Activated T-cell treated with anti-CD3 and anti-CD28 coated beads, Interleukin-2, amount 50 U/mL, for 48 hours (primary cell): ENCODE measurements around the gene AMFR.

Experiments used
- DNase-seq, 2 experiments: peaks; one replicate each; pipeline ENCODE4 v3.0.0-alpha.2; 2020

AMFR gene

GRCh38 chr16:56360117-56361008 lies 65.0 kb downstream of the AMFR start:
- DNase-seq, result peak; percentile 13 to 17

GRCh38 chr16:56357765-56358322 lies 67.5 kb downstream of the AMFR start:
- peak; percentile 17 to 19 for DNase-seq

GRCh38 chr16:56357241-56357764 lies 68.0 kb downstream of the AMFR start:
- DNase-seq, result peak; percentile 30 to 33

DNA sequence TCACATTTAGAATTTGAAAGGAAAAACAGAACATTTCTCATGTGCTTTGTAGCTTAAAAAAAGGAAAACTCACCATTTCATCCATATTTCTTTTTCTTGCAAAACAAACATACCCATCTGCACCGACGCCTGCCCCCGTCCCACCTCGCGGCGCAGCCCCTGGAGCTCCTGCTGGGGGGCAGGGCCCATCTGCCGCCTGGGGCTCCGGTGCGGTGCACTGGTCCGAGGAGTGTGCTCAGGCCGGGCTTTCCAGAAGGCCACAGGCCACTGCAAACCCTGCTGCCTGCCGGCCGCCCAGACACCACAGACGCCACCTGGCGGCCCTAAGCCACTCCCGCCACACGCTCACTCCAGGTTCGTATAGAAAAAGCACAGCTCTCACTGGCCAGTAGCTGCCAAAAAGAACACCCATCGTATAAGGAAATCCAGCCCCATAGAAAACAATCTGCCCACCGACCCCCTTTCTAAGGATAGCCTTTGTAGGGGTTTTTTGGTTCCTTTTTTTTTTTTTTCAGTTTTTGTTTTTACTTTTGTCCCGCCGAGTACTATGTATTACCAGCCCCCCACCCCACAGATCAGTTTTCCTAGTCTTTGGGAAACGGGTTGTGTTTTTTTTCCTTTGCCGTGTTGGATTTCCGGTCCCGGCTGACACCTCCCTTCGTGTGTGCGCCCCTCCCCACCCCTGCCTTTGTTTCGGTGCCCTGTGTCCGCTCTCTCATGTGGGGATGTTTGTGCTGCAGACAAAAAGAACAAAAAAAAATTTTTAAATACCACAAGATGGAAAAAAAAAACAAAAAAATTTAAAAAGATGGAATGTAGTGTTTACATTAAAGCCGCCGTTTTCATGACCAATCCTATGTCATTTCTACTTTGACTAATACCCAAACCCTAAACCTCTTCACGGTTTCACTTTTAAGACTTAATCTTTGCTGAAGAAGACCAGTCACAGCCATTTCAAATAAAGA lies 68.8 kb downstream of the AMFR start:
- DNase-seq, result peak; percentile 66 to 75

- DNase-seq, result peak in 1 of 2 experiments; percentile 11
Observed at GRCh38 chr16:56355786-56356275, 69.5 kb downstream of the AMFR start.

GRCh38 chr16:56355221-56355620 lies 70.1 kb downstream of the AMFR start:
- DNase-seq, result peak in 1 of 2 experiments; percentile 13

- peak in 1 of 2 experiments; percentile 13 for DNase-seq
Observed at GRCh38 chr16:56354746-56355145, 70.6 kb downstream of the AMFR start.

- peak in 1 of 2 experiments; percentile 15 for DNase-seq
Observed at GRCh38 chr16:56354016-56354415, 71.3 kb downstream of the AMFR start.

GRCh38 chr16:56353054-56353921 lies 72.1 kb downstream of the AMFR start:
- DNase-seq, result no peak

- no peak for DNase-seq
Observed at GRCh38 chr16:56352351-56353053, 72.8 kb downstream of the AMFR start.

- DNase-seq, result no peak
Observed at GRCh38 chr16:56351481-56351880, 73.9 kb downstream of the AMFR start.

DNA sequence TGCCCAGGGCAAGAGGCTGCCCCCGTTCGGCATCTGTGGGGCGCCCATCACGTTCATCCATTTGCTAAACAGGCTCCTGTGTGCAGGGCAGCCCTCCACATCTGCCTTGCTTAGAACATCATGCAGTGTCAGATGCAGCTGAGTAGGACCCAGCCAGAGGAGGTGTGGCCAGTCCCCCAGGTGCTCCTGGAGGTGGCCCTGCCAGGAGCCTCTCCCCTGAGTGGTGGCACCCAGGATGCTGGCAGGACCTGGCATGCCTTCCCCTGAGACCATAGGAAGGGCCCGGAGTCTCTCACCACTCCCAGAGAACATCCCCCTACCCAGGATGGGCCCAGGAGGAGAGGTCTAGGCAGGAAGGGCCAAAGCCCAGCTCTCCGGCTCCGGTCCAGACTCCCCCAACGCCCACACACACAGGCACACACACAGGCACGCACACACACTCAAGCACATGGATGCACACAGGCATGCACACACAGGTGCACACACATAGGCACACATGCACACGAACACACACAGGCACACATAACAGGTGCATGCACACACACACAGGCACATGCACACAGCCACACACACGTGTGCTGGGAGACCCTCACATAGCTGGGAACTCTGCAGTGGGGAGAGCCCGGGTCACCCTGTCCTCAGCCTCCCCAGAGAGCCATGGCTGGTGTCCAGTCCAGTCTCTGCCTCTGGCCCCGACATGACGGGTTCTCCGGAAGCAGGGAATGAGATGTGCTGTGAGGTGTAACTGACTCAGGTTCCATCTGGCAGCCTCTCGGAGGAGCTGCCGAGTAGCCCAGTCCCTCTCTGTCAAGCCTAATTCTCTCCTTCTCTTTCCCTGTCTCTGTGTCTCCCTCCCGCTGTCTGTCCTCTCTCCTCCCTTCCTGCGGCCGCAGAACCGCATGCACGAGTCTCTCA lies 74.6 kb downstream of the AMFR start:
- no peak for DNase-seq

- no peak for DNase-seq
Observed at GRCh38 chr16:56349711-56350161, 75.6 kb downstream of the AMFR start.

DNA sequence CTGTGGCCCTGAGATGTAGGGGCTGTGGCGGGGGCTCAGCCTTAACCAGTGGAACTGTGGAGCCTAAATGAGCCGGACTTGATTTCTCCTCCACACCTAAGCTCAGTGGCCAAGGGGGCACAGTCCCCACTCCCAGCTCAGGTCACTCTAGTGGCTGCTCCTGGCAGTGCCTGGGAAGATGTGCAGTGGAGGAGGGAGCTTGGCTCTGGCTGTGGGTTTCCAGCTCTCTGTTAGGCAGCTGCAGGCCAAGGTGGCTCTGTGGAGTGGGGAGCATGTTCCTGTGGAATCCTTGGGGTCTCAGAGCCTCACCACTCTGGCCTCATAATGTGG lies 76.3 kb downstream of the AMFR start:
- DNase-seq, result no peak

DNA sequence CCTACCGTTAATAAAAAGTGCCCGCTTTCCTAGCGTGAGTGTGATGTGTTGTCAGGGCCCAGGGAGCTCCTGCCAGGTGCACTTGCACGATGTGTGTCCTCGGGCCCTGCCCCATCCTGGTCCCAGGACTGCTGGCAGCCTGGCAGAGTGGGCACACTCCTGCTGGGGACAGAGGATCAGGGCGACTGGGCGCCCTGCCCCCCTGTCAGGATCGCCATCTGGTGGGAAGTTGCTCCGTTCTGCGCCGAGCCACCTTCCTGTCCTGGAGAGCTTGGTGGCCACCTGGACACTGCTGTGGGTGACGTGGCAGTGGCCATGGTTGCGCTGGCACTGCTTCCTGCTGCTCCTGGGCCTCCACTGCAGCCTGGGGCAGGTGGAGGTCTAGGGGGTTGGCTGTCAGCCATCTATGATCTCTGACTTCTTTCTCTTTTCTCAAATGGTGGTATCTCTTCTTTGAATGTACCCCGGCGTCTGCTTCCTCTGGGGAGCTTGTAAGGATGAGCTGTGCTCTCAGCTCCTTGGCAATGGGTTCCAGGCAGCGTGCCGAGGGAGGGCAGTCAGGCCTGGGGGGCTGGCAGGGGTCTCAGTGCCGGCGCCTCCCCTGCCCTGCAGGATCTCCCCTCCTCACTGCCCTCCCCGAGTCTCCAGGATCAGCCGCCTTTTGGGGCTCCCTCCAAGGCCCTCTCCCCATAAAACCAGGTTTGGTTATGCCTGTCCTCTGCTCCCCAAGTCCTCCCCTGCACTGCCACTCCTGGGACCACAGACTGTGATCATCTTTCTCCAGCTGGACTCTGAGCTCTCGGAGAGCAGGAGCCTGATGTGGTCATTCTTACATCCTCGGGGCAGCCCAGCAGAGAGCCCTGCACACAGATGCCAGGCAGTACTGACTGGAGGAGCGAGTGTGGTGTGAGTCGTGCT lies 76.9 kb downstream of the AMFR start:
- no peak for DNase-seq

GRCh38 chr16:56347670-56348069 lies 77.7 kb downstream of the AMFR start:
- no peak for DNase-seq

DNA sequence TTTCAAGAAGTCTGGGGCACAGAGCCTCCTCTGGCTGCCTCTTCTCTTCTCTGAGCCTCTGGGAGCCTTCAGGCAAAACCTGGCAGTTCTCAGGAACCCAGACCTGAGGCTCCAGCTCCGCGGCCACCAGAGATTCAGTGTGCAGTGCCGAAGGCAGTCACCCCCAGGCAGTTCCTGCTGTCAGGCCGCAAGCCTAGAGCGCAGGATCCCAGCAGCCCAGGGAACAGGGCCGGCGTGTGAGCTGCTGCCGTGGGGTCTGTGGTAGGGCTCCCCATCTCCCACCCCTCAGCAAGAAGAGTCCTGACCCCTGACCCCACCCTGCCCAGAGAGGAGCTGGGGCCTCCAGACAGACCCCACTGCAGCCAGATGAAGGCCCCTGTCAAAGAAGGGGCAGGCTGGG lies 78.2 kb downstream of the AMFR start:
- DNase-seq, result no peak

DNA sequence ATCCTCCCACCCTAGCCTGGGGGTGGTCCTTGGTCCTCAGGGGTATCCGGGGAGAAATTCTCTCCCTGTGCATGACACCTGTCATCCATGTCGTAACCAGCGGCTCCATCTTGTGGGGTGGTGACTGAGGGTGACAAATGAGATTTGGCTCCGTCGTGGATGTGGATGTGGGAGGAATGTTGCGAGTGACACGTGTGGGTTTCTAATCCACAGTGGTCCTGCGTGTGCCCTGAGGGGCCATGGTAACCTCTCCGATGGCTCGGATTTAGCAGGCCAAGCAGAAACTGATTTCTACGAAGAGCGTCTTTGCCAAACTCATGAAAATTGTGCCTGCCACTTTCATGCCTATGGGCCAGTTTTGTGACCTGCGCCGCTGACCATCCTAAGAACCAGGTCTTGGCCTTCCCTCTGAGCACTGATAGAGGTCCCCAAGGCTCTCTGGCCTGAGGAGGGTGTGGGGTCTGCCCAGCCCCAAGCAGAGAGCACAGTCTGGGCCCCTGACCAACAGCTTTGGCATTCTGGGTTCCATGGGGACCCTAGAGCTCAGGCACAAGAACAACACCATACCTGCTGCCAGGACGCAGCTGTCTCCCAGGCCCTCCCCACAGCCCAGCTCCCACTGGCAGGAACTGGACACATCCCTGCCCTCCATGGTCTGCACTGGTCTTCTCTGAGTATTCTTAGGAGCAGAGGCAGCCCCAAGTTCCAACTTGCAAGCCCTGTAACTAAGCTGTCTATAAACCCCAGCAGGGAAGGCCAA lies 79.0 kb downstream of the AMFR start:
- DNase-seq, result no peak
